ENCODE data around the gene PPTC7.
"Not testable (repeated sequence)": the region's sequence is repeated elsewhere in the genome, so short reads cannot be mapped to it uniquely, and the experiment has no call there.

Gene PPTC7

DNA sequence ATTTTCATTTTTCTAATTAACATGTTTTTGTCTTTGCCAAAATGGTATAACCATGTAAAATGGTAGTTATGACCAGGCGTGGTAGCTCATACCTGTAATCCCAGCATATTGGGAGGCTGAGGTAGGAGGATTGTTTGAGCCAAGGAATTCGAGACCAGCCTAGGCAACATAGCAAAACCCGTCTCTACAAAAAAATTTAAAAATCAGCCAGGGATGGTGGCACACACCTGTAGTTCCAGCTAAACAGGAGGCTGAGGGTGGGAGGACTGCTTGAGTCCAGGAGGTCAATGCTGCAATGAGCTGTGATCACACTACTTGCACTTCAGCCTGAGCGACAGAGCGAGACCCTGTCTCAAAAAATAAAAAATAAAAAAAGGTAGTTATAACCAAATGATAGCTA is 23.1 kb downstream of the PPTC7 start:
- DNase-seq, result no peak

- not testable (repeated sequence) for DNase-seq
These were observed 24.2 kb downstream of the PPTC7 start for GRCh38 chr12:110558945-110559344.

DNA sequence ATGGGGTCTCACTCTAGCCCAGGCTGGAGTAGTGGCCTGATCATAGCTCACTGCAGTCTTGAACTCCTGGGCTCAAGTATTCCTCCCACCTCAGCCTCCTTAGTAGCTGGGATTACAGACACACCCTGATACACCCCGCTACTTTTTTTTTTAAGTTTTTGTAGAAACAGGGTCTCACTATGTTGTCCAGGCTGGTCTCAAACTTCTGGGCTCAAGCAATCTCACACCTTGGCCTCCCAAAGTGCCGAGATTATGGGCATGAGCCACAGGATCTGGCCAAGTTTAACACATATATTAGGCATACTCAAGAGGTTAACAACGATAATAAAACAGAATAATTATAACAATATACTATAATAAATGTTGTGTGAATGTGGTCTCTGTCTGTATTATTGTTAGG is 25.8 kb downstream of the PPTC7 start:
- no peak for DNase-seq

GRCh38 chr12:110556705-110557104 is 26.4 kb downstream of the PPTC7 start:
- no peak for DNase-seq

DNA sequence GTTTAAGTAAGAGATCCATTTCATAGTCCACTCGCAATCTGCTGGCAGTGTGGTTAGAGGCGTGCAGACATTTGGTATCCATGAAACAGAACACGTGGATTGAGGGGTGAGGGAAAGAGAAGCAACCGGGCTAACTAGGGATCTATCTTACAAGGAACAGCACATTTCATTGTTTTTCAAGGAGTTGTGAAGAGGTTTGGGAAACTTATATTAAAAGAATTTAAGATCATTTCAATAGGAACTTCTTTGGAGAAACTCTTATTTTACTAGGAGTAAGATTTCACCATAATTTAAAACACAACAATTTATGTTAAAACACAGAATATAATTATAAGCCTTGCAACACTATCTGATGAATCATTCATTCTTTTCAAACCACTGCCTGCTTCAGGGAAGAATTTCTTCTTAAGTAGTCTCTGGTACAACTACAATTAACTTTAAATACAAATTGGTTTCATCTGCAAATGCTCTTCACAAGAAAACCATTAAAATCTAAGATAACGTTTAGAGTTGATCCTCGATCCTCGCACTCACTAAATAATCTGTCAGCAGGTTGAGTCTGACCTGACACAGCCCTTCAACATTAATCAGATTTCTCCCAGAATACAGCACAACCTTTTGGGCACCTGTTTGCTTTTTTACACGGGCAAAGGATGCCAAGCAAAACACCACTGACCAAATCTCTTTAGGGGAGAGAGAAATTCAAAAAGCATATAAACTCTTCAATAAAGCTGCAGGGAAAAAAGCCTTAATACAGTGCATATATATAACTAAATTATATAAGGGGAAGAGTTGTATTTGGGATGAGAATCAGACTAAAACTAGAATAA is 27.3 kb downstream of the PPTC7 start:
- no peak for DNase-seq

DNA sequence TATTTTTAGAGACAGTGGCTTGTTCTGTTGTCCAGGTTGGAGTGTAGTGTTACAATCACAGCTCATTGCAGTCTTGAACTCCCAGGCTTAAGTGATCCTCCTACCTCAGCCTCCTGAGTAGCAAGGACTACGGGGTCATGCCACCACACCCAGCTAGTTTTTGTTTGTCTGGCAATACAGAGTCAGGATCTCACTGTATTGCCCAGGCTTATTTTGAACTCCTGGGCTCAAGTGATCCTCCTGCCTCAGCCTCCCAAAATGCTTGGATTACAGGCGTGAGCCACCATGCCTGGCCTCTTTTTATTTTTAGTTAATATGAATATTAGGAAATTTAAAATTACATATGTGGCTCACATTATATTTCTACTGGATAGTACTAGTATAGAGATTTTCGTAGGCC is 28.9 kb downstream of the PPTC7 start:
- DNase-seq, result no peak

GRCh38 chr12:110550981-110551380 is 32.1 kb downstream of the PPTC7 start:
- DNase-seq, result no peak

- DNase-seq, result no peak
These were observed 33.4 kb downstream of the PPTC7 start for GRCh38 chr12:110549716-110550115.

DNA sequence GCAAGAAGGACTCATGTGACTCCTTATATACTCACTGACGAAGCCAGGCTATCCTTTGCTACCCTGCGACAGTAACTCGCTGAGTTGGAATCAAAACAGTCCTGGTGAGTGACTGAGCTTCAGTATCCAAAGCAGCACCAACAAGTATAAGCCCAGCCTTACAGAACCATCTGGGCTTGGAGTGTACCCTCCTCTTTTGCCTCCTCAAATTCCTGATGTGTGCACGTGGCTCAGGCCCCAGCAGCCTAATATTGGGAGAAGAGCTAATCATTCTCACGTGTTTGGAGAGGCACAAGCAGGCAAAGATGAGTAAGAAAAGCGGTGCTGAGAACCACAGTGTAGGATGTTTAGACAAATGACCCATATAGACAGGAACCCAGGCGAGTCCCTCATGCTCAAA is 34.4 kb downstream of the PPTC7 start:
- no peak for DNase-seq

DNA sequence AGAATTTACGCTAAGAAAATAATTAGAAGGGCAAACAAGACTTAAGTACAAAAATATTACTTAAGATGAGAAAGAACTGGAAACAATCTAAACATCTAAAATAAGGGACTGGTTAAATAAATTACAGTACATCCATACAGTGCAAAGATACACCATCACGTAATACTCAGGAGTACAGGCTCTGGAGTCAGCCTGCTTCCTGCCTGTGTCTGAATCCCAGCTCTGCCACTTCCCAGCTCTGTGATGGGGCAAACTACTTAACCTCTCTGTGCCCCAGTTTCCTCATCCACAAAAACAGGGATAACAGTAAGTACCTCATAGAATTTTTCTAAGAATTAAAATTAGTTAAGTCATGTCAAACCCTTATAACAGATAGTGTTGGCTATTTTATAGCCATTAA is 36.0 kb downstream of the PPTC7 start:
- no peak for DNase-seq

GRCh38 chr12:110546339-110546738 is 36.8 kb downstream of the PPTC7 start:
- no peak for DNase-seq

GRCh38 chr12:110545812-110546211 is 37.3 kb downstream of the PPTC7 start:
- DNase-seq, result no peak

DNA sequence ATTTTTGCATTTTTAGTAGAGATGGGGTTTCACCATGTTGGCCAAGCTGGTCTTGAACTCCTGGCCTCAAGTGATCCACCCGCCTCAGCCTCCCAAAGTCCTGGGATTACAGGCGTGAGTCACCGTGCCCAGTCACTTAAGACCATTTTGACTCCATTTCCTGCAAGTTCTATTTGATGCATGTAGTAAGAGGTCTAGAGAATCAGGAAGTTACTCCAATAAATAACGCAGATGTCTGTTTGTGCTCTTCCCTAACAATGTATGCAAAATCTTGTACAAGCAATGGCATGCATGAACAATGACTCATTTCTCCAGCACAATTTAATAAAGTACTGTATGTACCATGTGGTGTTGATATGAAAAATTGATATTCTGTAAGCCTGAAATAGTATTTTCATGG is 37.9 kb downstream of the PPTC7 start:
- DNase-seq, result not testable (repeated sequence)

DNA sequence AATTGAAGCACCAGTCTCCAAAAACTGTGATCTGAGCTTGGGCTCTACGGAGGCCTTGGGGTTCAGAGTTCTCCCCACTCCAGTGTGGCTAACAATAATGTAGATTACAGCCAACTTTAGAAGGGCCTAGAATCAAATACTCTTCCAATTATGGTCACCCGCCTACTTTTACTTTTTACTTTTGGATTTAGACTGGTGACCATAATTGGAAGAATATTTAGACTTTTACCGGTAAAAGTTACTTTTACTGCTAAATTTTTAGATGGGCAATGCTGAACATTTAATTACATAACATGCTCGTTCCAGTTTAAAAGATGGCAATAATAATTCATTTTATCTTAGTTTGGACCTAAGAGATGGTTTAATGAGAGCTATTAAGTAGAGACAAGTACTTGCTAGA is 39.2 kb downstream of the PPTC7 start:
- DNase-seq, result no peak

DNA sequence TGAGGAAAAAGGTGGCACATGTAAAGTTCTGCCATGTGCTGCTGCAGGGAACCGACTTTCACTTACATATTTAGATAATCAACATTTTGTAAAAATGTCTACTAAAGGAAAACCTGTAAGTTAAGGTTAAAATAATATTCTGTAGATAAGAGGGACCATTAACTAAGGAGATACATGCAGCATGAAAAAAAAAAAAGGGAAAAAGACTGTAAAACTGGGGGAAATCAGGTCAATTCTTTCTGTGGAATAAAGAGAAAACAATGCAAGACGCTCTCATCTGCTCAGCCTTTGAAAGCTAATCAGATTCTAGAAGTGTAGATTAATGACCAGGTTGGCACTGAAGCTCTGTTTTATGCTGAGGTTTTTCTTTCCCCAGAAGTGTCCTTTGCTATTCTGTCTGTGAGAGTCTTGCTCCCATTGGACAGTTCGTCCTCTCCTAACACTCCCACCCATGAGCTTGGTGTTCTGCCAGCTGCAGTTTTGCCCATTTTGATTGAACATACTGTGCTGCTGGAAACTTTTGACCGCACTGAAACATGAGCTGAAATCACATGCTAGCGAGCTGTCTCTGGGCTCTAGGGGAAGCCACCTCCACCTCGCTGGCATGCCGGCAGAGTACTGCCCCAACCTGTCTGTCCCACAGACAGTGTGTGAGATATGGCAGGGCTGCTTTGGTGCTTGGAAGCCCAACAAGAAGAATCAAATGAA is 39.7 kb downstream of the PPTC7 start:
- no peak for DNase-seq

DNA sequence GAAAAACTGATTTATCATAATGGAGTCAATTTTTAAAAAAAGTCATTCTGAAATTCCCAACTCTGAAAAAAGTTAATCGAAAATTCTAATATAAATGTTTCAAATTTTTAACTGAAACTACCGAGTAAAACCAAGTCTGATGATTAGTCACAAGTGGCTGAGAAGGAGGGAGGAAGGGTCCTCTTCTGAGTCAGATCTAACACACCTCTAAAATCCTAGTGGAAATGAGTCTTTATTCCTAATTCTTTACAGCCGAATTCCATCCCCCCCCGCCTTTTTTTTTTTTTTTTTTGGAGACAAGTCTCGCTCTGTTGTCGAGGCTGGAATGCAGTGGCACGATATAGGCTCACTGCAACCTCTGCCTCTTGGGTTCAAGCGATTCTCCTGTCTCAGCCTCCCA is 43.1 kb downstream of the PPTC7 start:
- DNase-seq, result no peak

DNA sequence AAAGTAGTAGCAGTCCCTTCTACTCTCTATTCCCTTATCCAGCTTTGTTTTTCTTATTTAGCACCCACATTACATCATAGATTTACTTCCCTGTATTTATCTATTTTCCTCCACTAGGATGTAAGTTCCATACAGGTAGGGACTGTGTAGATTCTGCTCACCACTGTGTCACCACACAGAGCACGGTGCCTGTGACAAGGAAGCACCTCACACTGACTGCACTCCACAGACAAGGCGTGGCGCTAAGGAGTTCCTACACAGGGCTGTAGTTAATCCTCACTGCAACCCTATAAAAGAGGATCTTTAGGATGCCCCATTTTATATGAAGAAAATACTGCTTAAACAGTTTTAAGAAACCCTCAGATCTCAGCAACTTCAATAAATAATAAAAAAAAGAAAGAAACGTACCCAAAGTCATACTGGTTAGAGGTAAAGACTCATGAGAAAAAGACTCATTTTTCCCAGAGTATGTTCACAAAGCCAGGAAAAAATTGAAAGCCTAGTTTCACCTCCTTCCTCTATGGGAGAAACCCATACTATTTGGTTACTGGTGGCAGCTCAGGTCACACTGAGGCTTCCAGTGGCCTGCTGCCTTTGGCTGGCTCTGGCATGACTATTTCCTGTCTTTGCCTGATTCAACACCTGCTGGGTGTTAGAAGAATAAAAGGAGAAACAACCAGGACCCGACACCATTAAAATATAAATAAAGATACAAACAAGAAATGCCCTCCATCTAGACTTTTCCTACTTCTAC is 44.1 kb downstream of the PPTC7 start:
- DNase-seq, result no peak

- DNase-seq, result no peak
These were observed 45.3 kb downstream of the PPTC7 start for GRCh38 chr12:110537605-110538409.

- DNase-seq, result no peak
These were observed 46.1 kb downstream of the PPTC7 start for GRCh38 chr12:110536834-110537604.

DNA sequence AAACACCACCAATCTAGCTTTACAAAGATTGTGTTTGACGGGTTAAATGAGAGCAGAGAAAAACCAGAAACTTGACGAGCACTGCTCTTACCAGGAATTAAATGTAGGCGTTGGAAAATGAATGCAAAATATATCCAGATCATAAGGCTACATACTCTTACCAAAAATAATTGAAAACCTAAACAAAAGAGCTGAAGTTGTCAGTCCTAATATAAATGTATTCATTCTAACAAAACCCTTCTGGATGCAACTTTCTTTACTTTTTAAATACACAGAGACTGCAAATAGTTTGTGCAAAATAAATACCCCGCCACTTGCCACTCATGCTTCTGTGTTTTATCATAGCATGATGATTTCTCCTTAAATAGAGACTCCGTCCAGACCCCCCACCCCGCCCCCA is 48.3 kb downstream of the PPTC7 start:
- DNase-seq, result no peak

- no peak for DNase-seq
These were observed 49.5 kb downstream of the PPTC7 start for GRCh38 chr12:110533607-110534006.

DNA sequence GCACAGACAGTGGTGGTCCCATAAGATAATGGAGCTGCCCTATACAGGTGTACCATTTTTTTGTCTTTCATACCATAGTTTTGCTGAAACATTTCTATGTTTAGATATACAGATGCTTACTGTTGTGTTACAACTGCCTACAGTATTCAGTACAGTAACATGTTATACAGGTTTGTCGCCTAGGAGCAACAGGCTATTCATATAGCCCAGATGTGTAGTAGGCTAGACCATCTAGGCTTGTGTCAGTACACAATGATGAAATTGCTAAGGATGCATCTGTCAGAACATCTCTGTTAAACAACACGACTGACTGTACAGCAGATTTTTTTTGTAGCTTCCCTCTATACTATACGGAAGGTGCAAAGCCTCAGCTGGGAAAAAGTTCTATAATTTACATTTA is 50.5 kb downstream of the PPTC7 start:
- no peak for DNase-seq
